T-helper 17 cell (primary cell): ENCODE data around the gene EMD. TPM values are rescaled to one million over a fixed set of nuclear protein-coding genes. Genes with fewer than 3 reads are reported as not detected.
A peak's percentile ranks its signal among the peaks of the same experiment; 100 is the strongest.

Experiments used
- ATAC-seq: fragments of 150-1000 bp; cut with Tn5 transposase; 2 replicates; pipeline ENCODE4 v1.10.0; 2021; ENCODE audit warnings: mild to moderate bottlenecking, moderate library complexity
- DNase-seq, 3 donors: peaks; one replicate each; pipeline versions ENCODE4 v3.0.0 to v3.0.0-alpha.2; 2020 to 2021
- H3K9me3 ChIP-seq: one replicate; pipeline ENCODE4 v1.7.0; 2013; ENCODE audit warnings: low read length, mild to moderate bottlenecking; ENCODE audit not compliant: control insufficient read depth, poor library complexity, severe bottlenecking
- H3K27ac Mint-ChIP-seq: one replicate; pipeline ENCODE4 v1.8.0; 2022; ENCODE audit warnings: mild to moderate bottlenecking, moderate library complexity, mixed read lengths
- H3K27me3 Mint-ChIP-seq: one replicate; pipeline ENCODE4 v1.8.0; 2022; ENCODE audit warnings: mixed read lengths
- H3K36me3 Mint-ChIP-seq: one replicate; pipeline ENCODE4 v1.8.0; 2022; ENCODE audit warnings: low read depth, mixed read lengths
- H3K4me1 Mint-ChIP-seq: one replicate; pipeline ENCODE4 v1.8.0; 2022; ENCODE audit warnings: mild to moderate bottlenecking, mixed read lengths
- H3K4me3 Mint-ChIP-seq: one replicate; pipeline ENCODE4 v1.8.0; 2022; ENCODE audit warnings: mild to moderate bottlenecking, moderate library complexity, mixed read lengths
- total RNA-seq, 4 donors: library from RNA in 2 of 4; stranded (reverse) in 2 of 4; gene quantifications; one replicate each; pipeline ENCODE4 v1.2.3 and lab custom pipeline; 2022 to 2026

Gene EMD
- total RNA-seq, 2 donors from 2014 or later: 121 to 132 TPM

DNA sequence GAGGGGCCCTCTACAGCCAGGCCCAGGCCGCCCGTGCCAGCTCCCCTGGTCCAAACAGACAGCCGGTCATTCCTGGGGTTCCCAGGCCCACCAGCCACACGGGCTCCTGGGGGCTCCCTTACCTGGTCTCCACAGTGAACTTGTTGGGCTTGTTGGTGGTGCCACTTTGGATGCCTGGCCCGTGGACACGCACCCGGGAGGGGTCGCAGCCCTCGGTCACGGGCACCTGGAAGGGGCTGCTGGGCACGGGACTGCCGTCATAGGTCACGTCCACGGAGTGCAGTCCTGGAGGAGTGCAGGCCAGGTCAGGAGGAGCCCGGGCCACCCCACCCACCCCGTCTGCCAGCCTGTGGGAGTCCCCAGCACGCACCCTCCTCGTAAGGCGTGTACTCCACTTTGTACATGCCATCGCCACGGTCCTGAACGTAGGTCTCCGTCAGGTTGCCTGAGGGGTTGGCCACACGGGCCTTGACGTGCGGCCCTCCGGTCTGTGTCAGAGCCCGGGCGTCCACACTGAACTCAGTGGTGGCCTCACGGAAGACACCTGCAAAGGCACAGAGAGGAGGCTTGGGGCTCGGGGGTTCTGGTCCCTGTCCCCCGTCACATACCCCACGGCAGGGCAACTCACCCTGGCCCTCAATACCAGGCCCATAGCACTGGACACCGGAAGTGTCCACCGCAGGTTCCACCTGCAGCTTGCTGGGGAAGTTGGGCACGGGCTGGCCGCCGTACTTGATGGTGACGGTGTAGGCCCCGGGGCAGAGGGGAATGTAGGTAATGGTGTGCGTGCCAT is 19.5 kb upstream of the EMD start:
- peaks cover 13% of the 10 kb centered on the region for H3K4me1 Mint-ChIP-seq
- H3K36me3 Mint-ChIP-seq: peaks cover 2% of the 10 kb centered on the region
- no peaks in the 10 kb centered on the region for H3K9me3 ChIP-seq
- no peak overlapping the region for H3K27ac Mint-ChIP-seq
- ATAC-seq: no peak
- H3K4me3 Mint-ChIP-seq: no peak overlapping the region
- DNase-seq: no peak
- H3K27me3 Mint-ChIP-seq: no peaks in the 10 kb centered on the region

DNA sequence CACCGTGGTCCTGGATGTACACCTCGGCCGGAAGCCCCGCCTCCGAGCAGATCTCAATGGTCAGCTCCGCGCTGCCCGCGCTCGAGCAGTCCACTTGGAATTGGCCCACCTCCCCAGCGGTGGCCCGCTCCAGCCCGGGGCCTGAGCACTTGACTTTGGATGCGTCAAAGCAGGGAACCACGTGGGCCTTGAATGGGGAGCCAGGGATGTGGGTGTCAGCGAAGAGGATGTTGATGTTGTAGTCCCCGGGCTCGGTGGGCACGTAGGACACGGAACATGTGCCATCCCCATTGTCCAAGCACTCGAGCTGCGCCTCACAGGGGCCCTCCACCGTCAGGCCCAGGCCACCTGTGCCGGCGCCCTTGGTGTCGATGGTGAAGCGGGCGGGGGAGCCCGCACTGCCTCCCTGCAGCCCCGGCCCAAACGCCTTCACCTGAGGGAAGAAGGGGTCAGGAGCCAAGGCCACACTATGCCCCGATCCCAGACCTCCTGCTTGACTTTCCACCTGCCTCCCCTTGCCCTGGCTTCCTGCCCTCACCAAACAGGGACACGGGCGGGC is 18.9 kb upstream of the EMD start:
- peak overlapping the region; percentile 75 for H3K27ac Mint-ChIP-seq
- H3K4me1 Mint-ChIP-seq: peaks cover 16% of the 10 kb centered on the region
- no peak for ATAC-seq
- peak overlapping the region; percentile 70 for H3K4me3 Mint-ChIP-seq
- DNase-seq: no peak
- H3K27me3 Mint-ChIP-seq: no peaks in the 10 kb centered on the region
- peaks cover 2% of the 10 kb centered on the region for H3K36me3 Mint-ChIP-seq
- H3K9me3 ChIP-seq: no peaks in the 10 kb centered on the region

DNA sequence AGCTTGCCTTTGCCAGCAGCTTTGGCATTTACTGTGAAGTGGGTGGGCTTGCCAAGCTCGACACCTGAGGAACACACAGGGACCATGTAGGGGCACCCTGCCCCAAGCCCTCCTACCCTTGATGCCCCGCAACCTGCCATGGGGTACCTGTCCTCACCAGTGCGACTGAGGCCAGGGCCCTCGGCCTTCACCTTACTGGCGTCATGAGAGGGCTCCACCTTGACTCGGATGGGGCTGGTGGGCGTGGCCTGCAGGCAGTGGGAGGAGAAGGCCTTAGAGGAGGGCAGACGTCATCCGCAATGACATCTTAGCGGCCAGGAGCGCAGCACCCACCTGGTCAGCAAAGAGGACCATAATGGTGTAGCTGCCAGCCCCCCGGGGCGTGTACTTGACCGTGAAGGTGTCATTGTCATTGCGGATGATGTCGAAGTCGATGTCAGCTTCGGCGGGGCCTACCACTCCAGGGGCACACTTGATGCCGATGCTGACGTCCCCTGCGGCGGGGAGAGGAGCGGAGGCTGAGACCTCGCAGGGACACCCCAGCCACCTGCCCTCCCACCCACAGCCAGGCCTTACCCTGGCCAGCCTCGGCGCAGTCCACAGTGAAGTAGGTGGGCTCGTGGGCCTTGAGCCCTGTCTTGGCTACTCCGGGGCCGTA is 16.9 kb upstream of the EMD start:
- H3K36me3 Mint-ChIP-seq: peaks cover 2% of the 10 kb centered on the region
- no peaks in the 10 kb centered on the region for H3K9me3 ChIP-seq
- peaks cover 11% of the 10 kb centered on the region for H3K4me1 Mint-ChIP-seq
- H3K27ac Mint-ChIP-seq: peak overlapping the region; percentile 75
- H3K4me3 Mint-ChIP-seq: peak overlapping the region; percentile 15
- ATAC-seq (no peak), DNase-seq (no peak)
- no peaks in the 10 kb centered on the region for H3K27me3 Mint-ChIP-seq

DNA sequence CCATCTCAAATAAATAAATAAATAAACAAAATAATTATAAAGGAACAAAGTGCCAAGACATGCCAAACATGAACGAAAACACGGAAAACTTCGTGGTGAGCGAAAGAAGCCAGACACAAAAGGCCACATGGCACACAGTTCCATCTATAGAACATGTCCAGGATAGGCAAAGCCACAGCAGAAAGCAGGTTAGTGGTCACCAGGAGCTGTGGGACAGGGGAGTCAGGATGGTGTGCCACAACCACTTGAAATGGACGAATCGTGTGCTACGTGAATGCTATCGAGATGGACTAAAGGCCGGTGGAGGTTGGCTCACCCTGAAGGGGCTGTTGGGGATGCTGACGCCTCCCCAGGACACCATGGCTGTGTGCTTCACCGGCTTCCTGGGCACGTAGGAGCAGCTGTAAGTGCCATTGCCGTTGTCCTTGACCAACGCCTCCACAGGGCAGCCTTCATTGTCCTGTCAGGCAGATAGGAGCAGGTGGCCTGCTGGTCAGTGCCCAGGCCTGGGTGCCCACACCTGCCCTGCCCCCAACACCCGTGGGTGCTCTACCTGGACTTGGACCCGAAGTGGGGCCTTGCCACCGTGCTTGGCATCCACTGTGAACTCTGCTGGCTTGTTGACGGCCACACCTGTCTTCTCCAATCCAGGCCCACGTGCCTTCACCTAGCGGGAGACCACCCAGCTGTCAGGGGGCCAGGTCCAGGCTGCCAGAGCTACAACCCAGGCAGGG is 15.2 kb upstream of the EMD start:
- Mint-ChIP-seq H3K36me3 (peaks cover 2% of the 10 kb centered on the region), H3K4me3 (no peak overlapping the region), H3K4me1 (peaks cover 12% of the 10 kb centered on the region), H3K27ac (peak overlapping the region; percentile 91), H3K27me3 (no peaks in the 10 kb centered on the region)
- ATAC-seq: no peak
- no peaks in the 10 kb centered on the region for H3K9me3 ChIP-seq
- no peak for DNase-seq

DNA sequence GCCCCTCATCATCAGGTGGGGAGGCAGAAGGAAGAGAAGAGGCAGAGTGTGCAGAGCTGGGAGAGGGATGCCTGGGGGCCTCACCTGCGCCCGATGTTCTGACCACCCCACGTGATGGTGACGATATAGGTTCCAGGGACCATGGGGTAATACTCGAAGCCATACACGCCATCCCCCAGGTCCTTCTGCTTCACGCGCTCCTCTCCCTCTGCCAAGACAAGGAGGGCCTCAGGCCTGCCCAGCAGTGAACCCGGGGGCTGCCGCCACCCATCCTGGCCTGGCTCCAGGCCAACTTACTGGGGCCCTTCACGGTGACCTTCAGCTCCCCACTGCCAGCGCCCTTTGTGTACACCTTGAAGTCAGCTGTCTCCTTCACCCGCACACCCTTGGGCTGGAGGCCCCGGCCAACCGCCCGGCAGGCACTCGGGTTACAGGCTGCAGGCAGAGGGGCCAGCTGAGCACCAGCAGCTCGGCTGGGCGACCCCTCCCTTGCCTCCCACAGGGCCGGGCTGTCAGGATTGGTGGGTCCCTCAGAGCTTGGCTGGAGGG is 14.0 kb upstream of the EMD start:
- H3K9me3 ChIP-seq: no peaks in the 10 kb centered on the region
- peak overlapping the region; percentile 80 for H3K4me3 Mint-ChIP-seq
- peaks cover 2% of the 10 kb centered on the region for H3K36me3 Mint-ChIP-seq
- H3K27me3 Mint-ChIP-seq: no peaks in the 10 kb centered on the region
- H3K27ac Mint-ChIP-seq: peak overlapping the region; percentile 91
- peaks cover 10% of the 10 kb centered on the region for H3K4me1 Mint-ChIP-seq
- DNase-seq: no peak
- ATAC-seq: no peak

DNA sequence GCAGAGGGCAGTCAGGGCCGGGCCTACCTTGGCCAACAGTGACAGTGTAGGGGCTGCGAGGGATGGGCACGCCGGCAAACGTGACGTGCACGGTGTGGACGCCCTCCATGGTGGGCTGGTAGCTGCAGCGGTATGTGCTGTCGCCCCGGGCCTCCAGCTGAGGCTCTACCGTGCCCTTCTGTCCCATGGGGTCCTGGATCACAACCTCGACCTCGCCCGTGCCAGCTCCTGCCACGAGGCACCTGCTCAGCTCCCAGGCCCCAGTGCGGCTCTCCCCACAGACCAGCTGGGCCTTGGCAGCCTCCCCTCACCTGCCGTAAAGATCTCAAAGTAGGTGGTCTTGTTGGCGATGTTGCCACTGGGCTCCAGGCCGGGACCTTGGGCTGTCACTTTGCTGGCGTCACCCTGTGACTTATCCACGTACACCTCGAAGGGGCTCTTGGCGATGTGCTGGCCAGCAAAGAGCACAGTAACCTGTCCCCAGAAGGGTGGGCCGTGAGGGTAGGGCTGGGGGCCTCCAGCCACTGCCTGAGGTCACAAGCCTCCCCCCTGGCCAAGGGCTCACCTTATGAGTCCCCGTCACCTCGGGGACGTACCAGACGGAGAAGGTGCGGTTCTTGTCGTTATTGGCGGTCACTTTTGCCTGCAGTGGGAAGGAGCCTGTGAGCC is 13.0 kb upstream of the EMD start:
- ATAC-seq (no peak), DNase-seq (no peak)
- Mint-ChIP-seq H3K4me1 (peaks cover 10% of the 10 kb centered on the region), H3K27me3 (no peaks in the 10 kb centered on the region), H3K36me3 (peaks cover 2% of the 10 kb centered on the region), H3K27ac (no peak overlapping the region), H3K4me3 (peak overlapping the region; percentile 75)
- no peaks in the 10 kb centered on the region for H3K9me3 ChIP-seq

DNA sequence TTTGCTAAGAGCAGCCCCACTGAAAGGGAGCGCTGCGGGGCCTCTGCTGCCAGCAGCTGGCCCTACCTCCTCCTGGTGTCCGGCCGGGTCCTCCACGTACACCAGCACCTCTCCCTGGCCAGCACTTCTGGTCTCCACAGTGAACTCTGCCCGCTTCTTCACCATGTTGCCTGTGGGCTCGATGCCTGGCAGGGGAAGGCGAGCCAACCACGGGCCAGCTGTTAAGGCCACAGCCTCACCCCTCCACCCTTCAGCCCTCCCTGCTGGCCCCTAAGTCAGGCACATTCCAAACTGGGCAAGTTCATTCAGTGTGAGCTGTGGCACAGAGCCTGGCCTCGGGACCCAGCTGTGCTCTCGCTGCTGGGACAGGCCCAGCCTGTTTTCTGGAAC is 12.4 kb upstream of the EMD start:
- Mint-ChIP-seq H3K36me3 (peaks cover 2% of the 10 kb centered on the region), H3K4me3 (peak overlapping the region; percentile 75), H3K27me3 (no peaks in the 10 kb centered on the region), H3K4me1 (peaks cover 10% of the 10 kb centered on the region), H3K27ac (peak overlapping the region; percentile 96)
- no peak for DNase-seq
- ATAC-seq: no peak
- no peaks in the 10 kb centered on the region for H3K9me3 ChIP-seq

DNA sequence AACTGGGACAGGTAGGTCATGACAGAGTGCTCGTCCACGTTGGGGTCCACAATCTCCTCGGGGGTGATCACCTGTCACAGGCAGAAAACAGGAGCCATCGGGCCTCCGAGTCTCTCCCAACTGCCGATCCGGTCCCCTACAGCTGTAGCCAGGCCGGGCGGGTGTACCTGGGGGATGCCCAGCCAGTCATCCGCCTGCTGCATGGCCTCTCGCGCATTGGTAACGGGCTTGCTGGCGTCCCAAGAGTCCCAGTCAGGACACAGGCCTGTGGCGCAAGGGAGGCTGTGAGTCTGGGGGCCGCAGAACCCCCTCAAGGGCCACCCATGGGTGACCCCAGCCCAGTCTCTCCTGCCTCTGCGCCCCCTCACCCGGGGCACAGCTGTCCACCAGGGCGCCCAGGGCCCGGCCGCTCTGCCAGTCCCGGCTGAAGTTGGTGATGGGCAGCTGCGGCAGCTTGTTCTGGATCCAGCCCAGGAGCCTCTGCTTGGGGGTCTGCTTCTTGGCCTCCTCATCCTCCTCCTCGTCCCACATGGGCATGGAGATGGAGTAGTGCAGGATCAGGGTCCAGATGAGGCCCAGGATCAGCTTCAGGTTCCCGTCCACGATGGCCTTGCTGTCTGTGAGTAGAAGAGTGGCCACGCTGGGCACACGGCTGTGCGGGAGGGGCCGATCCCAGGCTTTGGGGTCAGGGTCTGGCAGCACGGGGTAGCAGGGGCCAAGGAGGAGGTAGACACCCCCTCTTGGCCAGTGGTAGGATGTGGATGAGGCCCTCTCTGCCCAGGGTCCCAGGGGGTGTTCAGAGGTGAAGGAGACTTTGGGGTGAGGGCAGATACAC is 11.4 kb upstream of the EMD start:
- no peaks in the 10 kb centered on the region for H3K9me3 ChIP-seq
- peaks cover 2% of the 10 kb centered on the region for H3K36me3 Mint-ChIP-seq
- ATAC-seq (no peak), DNase-seq (no peak)
- peak overlapping the region; percentile 96 for H3K27ac Mint-ChIP-seq
- H3K4me3 Mint-ChIP-seq: peak overlapping the region; percentile 88
- H3K27me3 Mint-ChIP-seq: no peaks in the 10 kb centered on the region
- peaks cover 14% of the 10 kb centered on the region for H3K4me1 Mint-ChIP-seq

DNA sequence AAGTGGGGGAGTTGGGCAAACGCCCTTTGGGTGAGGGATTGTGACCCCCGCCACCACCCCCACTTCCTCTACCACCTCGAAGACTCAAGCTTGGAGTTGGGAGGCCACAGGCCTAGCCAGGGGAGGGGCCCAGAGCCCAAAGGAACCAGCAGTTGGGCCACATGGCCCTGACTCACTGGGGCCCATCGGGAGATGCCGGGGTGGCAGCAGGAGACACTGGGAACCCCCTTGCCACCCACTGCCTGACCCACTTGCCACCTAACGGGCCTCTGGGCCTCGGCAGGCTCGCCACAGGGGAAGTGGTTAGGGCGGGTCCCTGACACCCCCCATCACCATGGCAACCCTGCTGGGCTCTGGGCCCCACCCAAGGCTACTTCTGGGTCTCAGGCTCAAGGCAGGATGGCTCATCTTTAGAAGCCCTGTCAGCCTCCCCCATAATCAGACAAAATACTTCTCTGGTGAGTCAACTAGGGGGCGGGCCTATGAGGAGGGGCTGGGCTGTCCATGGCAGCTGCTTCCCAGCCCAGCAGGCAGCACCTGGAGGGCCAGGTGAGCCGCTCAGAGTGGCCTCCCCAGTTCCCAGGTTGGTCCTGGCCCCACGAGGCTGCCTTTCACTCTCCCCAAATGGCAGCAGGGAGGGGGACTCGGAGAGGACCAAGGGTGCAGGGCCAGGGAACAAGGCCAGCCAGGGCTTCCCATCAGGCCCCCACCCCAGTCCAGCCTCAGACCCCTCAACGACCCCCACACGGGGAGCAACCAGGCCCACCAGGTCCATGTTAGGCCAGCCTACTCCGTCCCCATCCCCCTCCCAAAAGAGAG is 10.3 kb upstream of the EMD start:
- H3K27ac Mint-ChIP-seq: peak overlapping the region; percentile 96
- peak; percentile 71 for ATAC-seq

DNA sequence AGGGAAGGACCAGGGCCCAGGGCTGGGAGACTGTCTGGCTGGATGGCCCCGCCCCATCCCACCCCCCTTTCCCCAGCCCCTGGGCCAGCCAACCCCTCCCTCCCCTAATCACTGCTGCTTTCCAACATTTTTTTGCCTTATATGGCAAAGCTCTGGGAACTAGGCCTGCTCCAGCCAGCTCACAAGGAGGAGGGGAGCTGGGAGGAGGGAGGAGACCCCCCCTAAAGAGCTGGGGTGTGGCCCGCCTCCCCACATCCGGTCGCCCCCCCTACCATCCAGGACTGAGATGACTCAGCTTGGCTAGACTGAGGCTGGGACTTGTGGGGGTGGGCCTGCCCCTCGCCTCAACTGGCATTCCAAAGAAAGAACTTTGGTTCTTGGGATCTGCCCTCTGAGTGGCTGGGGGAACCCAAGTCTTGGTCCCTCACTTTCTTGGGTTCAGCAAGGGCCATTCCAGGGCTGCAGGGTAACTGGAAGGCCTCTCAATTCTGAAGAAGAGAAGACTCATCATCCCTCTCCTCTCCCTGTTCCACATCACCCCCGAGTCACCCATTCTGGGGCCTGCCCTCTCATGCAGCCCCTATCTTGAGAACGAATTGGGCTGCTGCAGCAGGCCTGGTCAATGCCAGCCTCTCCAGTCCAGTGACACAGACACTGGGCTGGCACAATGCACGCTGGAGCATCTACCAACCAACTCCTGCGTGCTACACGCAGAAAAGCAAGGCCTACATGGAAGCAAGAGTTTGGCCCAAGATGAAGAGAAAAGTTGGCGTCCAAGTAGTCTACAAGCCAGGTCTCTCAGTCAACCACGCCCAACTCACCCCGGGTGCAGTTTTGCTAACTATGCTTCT is 9.4 kb upstream of the EMD start:
- DNase-seq (peak; percentile 40 to 74 (median 60)), ATAC-seq (peak; percentile 9)
- Mint-ChIP-seq H3K36me3 (no peaks in the 10 kb centered on the region), H3K27ac (peak overlapping the region; percentile 96), H3K4me1 (peaks cover 11% of the 10 kb centered on the region), H3K4me3 (peak overlapping the region; percentile 88), H3K27me3 (no peaks in the 10 kb centered on the region)
- no peaks in the 10 kb centered on the region for H3K9me3 ChIP-seq

More for the DNA sequence above, 10.3 kb upstream of the EMD start:
- H3K9me3 ChIP-seq: no peaks in the 10 kb centered on the region
- H3K4me1 Mint-ChIP-seq: peaks cover 12% of the 10 kb centered on the region
- H3K4me3 Mint-ChIP-seq: peak overlapping the region; percentile 88
- DNase-seq: peak; percentile 78 to 89 (median 80)
- H3K36me3 Mint-ChIP-seq: no peaks in the 10 kb centered on the region
- no peaks in the 10 kb centered on the region for H3K27me3 Mint-ChIP-seq
